GM12874 (cell line): Measurements from ENCODE around the gene PRADC1.

Source experiments
- TF ChIP-seq, protein P1 (sequence below): IDR thresholded peaks from 2 replicates; pipeline ENCODE4 v1.5.1; 2011; ENCODE audit warnings: low read depth, mild to moderate bottlenecking, control low read depth, low read length, moderate library complexity; ENCODE audit not compliant: insufficient read depth

PRADC1 gene

DNA sequence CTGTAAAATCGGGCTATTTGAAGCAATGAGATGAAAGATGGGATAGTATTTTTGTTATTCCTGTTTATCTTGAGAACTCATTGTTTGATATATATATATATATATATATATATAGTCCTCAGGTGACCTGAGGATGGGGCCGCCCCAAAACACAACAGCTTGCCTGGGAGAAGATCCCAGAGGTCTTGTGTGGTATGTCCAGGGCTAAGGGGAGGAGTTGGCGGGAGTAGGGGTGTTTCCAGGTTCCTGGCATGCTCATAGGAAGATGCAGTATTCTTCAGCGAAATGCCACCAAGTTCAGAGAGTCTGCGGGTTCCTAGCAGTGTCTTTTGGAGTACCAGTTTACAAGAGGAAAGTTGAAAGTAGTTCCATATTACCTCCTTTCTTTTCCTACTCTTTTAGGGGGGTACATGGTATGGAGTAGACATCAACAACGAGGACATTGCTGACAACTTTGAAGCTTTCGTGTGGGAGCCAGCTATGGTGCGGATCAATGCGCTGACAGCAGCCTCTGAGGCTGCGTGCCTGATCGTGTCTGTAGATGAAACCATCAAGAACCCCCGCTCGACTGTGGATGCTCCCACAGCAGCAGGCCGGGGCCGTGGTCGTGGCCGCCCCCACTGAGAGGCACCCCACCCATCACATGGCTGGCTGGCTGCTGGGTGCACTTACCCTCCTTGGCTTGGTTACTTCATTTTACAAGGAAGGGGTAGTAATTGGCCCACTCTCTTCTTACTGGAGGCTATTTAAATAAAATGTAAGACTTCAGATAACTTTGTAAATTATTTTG lies 19.4 kb upstream of the PRADC1 start:
- TF ChIP-seq, protein P1, sequence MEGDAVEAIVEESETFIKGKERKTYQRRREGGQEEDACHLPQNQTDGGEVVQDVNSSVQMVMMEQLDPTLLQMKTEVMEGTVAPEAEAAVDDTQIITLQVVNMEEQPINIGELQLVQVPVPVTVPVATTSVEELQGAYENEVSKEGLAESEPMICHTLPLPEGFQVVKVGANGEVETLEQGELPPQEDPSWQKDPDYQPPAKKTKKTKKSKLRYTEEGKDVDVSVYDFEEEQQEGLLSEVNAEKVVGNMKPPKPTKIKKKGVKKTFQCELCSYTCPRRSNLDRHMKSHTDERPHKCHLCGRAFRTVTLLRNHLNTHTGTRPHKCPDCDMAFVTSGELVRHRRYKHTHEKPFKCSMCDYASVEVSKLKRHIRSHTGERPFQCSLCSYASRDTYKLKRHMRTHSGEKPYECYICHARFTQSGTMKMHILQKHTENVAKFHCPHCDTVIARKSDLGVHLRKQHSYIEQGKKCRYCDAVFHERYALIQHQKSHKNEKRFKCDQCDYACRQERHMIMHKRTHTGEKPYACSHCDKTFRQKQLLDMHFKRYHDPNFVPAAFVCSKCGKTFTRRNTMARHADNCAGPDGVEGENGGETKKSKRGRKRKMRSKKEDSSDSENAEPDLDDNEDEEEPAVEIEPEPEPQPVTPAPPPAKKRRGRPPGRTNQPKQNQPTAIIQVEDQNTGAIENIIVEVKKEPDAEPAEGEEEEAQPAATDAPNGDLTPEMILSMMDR: no peak

DNA sequence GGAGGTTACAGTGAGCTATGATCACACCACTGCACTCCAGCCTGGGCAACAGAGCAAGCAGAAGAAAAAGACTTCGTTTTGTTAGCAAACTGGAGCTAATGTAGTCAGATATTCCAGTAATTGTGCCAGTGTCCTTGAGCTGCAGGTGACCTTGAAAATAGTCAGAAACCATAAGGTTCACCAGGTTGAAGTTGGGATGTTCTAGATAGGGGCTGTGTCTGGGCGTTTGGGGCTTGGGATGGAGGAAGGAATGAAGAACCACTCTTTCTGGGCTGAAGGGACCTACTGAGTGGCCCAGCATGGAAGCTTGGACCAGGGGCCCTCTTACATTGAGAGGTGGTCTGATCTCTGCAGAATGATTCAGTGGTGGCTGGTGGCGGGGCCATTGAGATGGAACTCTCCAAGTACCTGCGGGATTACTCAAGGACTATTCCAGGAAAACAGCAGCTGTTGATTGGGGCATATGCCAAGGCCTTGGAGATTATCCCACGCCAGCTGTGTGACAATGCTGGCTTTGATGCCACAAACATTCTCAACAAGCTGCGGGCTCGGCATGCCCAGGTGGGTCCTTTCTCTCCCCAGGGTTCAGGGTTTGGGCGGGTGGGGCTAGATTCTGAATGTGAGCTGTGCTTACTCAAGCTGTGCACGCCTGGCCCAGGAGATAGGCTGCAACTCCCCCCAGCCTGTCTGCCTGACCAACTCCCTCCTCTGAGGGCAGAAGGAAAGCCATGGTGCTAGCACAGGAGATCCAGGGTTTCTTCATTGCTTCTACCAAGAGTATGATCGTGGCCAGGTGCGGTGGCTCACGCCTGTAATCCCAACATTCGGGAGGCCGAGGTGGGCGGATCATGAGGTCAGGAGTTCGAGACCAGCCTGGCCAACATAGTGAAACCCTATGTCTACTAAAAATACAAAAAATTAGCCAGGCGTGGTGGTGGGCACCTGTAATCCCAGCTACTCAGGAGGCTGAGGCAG lies 18.1 kb upstream of the PRADC1 start:
- TF ChIP-seq, protein P1: no peak

DNA sequence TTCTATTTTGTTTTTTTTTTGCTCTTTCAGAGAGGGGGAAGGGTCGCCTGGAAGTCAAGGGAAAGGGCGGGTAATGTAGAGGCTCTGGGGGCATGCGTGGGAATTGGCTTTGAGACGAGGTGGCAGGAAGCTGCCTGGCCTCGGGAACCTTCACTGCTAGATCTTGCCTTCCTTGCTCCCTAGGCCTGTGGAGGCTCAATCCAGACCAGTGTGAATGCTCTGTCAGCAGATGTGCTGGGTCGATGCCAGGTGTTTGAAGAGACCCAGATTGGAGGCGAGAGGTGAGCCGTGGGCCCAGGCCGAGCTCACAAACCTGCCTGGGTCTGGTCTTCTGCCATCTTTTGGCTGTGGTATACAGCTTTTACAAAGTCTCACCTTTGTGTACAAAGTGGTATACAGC lies 16.6 kb upstream of the PRADC1 start:
- TF ChIP-seq, protein P1: no peak

DNA sequence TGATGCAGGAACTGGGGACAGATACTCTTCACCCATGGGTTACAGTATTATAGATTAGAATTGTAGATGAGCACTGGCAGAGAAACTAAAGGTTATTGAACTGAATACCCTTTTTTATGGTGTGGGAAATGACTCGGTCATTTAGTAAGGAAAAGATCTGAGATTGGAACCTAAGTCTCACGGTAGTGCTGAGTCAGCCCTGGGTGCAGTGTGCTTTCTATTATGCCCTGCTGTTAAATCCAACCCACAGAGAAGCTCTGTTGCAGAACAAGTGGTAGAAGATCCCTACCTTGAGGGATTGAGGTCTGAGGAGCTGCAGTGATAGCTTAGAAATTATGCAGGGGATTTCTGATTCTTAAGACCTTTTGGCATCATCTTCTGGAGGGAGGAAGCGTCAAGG lies 13.8 kb upstream of the PRADC1 start:
- TF ChIP-seq, protein P1: no peak

DNA sequence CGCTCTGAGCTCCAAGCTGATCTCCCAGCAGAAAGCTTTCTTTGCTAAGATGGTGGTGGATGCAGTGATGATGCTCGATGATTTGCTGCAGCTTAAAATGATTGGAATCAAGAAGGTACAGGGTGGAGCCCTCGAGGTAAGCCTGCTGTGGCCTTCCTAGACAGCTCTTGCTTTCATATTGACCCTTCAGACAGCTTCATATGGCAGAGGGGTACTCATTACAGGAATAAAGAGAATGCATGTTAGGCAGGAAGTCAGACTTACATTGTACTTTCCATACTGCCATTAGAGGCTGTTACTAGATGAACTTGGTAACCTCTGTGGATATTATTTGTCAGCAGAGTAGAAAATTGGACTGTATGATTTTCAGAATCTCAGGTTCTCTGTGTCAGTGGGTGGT lies 11.5 kb upstream of the PRADC1 start:
- TF ChIP-seq, protein P1: no peak

DNA sequence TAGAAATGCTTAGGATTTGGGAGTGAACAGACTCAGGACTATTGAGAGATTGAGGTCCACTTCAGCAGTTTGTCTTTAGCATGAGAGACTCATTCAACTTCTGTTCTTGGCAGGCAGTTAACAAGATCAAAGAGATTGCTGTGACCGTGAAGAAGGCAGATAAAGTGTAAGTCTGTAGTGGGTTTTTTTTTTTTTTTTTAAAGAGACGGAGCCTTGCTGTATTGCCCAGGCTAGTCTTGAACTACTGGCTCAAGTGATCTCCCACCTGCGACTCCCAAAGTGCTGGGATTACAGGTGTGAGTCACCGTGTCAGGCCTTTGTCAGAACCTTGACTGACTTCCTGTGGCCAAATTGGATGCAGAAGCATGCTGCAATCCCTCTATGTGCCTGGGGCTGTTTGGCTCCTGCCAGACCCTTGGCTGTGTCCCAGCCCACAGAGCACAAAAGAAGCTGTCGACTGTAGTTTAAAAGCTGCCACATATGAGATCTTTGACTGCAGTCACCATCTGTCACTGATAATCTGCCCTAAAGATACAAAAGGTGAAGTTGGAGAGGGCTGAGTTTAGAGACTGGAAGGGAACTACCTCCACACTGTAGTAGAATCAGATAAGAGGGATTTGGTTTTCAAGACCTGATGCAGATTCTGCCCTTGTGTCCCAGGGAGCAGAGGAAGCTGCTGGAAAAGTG lies 11.0 kb upstream of the PRADC1 start:
- TF ChIP-seq, protein P1: no peak

DNA sequence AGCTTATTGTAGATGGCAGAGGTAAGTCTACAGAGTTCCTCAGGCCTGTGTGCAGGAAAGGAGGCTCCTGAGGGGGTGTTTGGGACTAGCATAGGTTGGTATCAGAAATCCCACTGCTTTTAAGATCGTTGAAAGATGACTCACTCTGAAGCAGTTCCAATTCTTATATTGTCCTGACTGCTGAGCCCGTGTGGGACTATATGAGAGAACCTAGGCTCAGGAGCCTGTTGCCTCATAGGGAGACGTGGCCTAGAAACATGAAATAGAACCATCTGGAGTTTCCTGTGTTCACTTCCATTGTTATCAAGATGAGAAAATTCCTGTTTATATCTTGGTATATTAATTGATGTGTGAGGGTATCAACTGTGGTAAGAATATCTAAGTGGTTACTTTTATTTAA lies 6.7 kb upstream of the PRADC1 start:
- TF ChIP-seq, protein P1: no peak
